Nephron (organoid): ENCODE measurements around the gene MAN2B1.

Experiments
- H3K27ac Mint-ChIP-seq, 3 experiments: 2 replicates each; pipeline ENCODE4 v1.8.0; 2020; ENCODE audit warnings: mixed read lengths in 3 of 3, mild to moderate bottlenecking in 2 of 3, moderate library complexity in 1 of 3
- H3K27me3 Mint-ChIP-seq: 2 replicates; pipeline ENCODE4 v1.8.0; 2021; ENCODE audit warnings: low read depth, mild to moderate bottlenecking, moderate library complexity, mixed read lengths
- H3K36me3 Mint-ChIP-seq: 2 replicates; pipeline ENCODE4 v1.8.0; 2020; ENCODE audit warnings: low read depth, mixed read lengths
- H3K4me1 Mint-ChIP-seq: 2 replicates; pipeline ENCODE4 v1.8.0; 2020; ENCODE audit warnings: mixed read lengths
- H3K4me3 Mint-ChIP-seq, 3 experiments: 2 replicates each; pipeline ENCODE4 v1.8.0; 2020; ENCODE audit warnings: mild to moderate bottlenecking in 3 of 3, mixed read lengths in 3 of 3, moderate library complexity in 2 of 3
- H3K9me3 Mint-ChIP-seq: 2 replicates; pipeline ENCODE4 v1.8.0; 2020; ENCODE audit warnings: mixed read lengths
- CTCF ChIP-seq, 3 experiments: fragments of 200-600 bp; sonication (generic); IDR thresholded peaks; one replicate each; pipeline ENCODE4 v1.5.0; 2021; ENCODE audit warnings: antibody characterized with exemption in 3 of 3; ENCODE audit not compliant: unreplicated experiment in 3 of 3

Gene MAN2B1

GRCh38 chr19:12610540-12611360 is 55.8 kb downstream of the MAN2B1 start, which contains the start of the genes ZNF490 and ZNF791:
Gene ZNF490 (minus strand): TSS chr19:12610813. CDS start chr19:12610680, 133 bp downstream.
Gene ZNF791 (plus strand): TSS chr19:12610920. CDS start chr19:12611080, 160 bp downstream.
- H3K4me1 Mint-ChIP-seq, result peaks cover 11% of the 10 kb centered on the region
- H3K27me3 Mint-ChIP-seq, result no peaks in the 10 kb centered on the region
- peaks cover 35% of the 10 kb centered on the region for H3K36me3 Mint-ChIP-seq
- peak within 1 kb of the TSS; percentile 100 for H3K4me3 Mint-ChIP-seq
- H3K9me3 Mint-ChIP-seq, result no peaks in the 10 kb centered on the region
- no peak for TF ChIP-seq CTCF (IDR thresholded peaks at IDR 0.05; ENCODE audit: unreplicated experiment in 3 of 3)
- peak within 1 kb of the TSS; percentile 98 to 100 (median 100) for H3K27ac Mint-ChIP-seq

GRCh38 chr19:12607631-12608030 is 58.9 kb downstream of the MAN2B1 start:
- Mint-ChIP-seq H3K4me1 (peaks cover 11% of the 10 kb centered on the region), H3K27me3 (no peaks in the 10 kb centered on the region), H3K4me3 (peak overlapping the region in 2 of 3 experiments; percentile 28 to 56), H3K27ac (no peak overlapping the region), H3K36me3 (peaks cover 18% of the 10 kb centered on the region), H3K9me3 (no peaks in the 10 kb centered on the region)
- no peak for TF ChIP-seq CTCF (IDR thresholded peaks at IDR 0.05; ENCODE audit: unreplicated experiment in 3 of 3)

GRCh38 chr19:12606796-12607195 is 59.7 kb downstream of the MAN2B1 start:
- TF ChIP-seq CTCF (IDR thresholded peaks at IDR 0.05; ENCODE audit: unreplicated experiment in 3 of 3), result no peak
- Mint-ChIP-seq H3K9me3 (no peaks in the 10 kb centered on the region), H3K27ac (no peak overlapping the region)

GRCh38 chr19:12603714-12604113 is 62.8 kb downstream of the MAN2B1 start:
- Mint-ChIP-seq H3K27ac (no peak overlapping the region), H3K9me3 (no peaks in the 10 kb centered on the region), H3K27me3 (no peaks in the 10 kb centered on the region), H3K4me1 (no peaks in the 10 kb centered on the region), H3K36me3 (peaks cover 32% of the 10 kb centered on the region), H3K4me3 (no peak overlapping the region)
- no peak for TF ChIP-seq CTCF (IDR thresholded peaks at IDR 0.05; ENCODE audit: unreplicated experiment in 3 of 3)

More at GRCh38 chr19:12606796-12607195, 59.7 kb downstream of the MAN2B1 start:
- Mint-ChIP-seq H3K36me3 (peaks cover 25% of the 10 kb centered on the region), H3K27me3 (no peaks in the 10 kb centered on the region), H3K4me1 (peaks cover 11% of the 10 kb centered on the region), H3K4me3 (no peak overlapping the region)

GRCh38 chr19:12597594-12597993 is 68.9 kb downstream of the MAN2B1 start:
- Mint-ChIP-seq H3K4me1 (no peaks in the 10 kb centered on the region), H3K9me3 (no peaks in the 10 kb centered on the region), H3K36me3 (peaks cover 43% of the 10 kb centered on the region), H3K27ac (no peak overlapping the region), H3K4me3 (no peak overlapping the region), H3K27me3 (no peaks in the 10 kb centered on the region)
- TF ChIP-seq CTCF (IDR thresholded peaks at IDR 0.05; ENCODE audit: unreplicated experiment in 3 of 3), result no peak
